Measurements from ENCODE around the gene ZNF439.
A peak's percentile ranks its signal among the peaks of the same experiment; 100 is the strongest.
"Not testable (repeated sequence)": the region's sequence is repeated elsewhere in the genome, so short reads cannot be mapped to it uniquely, and the experiment has no call there.

ZNF439 gene

DNA sequence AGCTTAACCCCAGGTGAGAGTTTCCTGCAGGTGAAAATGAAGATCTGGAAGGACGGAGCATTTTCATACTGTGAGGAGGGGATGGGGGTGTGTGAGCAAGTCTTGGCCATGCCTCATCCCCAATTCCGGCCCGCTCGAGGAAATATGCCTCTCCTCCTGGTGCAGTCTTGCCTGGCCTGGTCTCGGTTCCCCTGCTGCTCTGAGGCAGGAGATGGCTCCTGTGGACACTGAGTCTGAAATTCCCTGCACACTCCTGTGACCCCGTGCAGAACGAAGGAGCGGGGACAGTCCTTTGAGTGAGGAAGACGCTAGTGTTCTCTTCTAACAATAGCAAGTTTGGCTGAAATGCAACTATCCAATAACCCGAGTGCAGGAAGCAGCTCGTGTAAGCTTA, 329 bp upstream of the ZNF439 start:
- Mint-ChIP-seq H3K27ac (peak overlapping the region; percentile 73), H3K9me3 (peaks cover 57% of the 10 kb centered on the region), H3K27me3 (ENCODE audit: low read depth) (no peaks in the 10 kb centered on the region), H3K36me3 (ENCODE audit: low read depth) (peaks cover 24% of the 10 kb centered on the region), H3K4me3 (peak overlapping the region; percentile 81), H3K4me1 (ENCODE audit: low read depth) (peaks cover 12% of the 10 kb centered on the region)

DNA sequence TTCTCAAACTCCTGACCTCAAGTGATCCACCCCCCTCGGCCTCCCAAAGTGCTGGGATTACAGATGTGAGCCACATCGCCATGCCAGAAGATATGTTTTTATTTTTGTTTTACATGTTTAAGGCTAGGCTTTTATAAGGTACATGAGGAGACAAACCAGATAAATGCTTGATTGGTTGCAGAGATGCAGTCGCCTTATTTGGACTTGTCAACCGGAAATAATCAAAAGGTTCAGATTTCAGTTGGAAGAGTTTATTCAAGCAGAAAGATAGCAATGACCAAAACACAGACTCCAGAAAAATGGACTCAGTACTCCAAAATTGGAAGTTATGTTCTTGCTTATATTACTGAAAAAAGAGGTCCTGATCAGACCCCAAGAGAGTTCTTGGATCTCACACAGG, 1.8 kb downstream of the ZNF439 start:
- Mint-ChIP-seq H3K9me3 (peaks cover 57% of the 10 kb centered on the region), H3K36me3 (ENCODE audit: low read depth) (peaks cover 31% of the 10 kb centered on the region), H3K4me1 (ENCODE audit: low read depth) (peaks cover 12% of the 10 kb centered on the region)
- not testable (repeated sequence) for H3K27me3 Mint-ChIP-seq (ENCODE audit: low read depth); H3K27ac Mint-ChIP-seq; H3K4me3 Mint-ChIP-seq

DNA sequence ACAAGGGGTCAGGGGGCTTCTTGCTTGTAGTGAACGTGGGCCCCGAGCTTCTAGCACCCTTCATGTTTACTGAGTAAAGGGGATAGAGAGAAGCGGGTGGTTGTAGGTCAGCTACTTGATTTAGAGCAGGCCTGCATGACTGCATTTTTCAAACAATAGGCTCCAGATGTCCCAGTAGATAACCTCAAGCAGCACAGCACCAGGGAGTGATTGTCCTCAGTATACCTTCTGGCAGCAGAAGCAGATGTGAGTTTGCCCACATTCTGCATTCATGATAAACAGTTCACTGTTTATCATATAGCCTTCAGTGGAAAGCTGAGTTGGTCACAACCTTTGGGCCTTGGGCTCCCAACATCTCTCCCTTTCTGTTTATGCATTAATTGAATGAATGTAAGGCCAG, 4.8 kb downstream of the ZNF439 start:
- no peaks in the 10 kb centered on the region for H3K27me3 Mint-ChIP-seq (ENCODE audit: low read depth)
- H3K36me3 Mint-ChIP-seq (ENCODE audit: low read depth): peaks cover 37% of the 10 kb centered on the region
- H3K4me1 Mint-ChIP-seq (ENCODE audit: low read depth): peaks cover 7% of the 10 kb centered on the region
- no peak overlapping the region for H3K27ac Mint-ChIP-seq
- H3K9me3 Mint-ChIP-seq: peaks cover 69% of the 10 kb centered on the region
- H3K4me3 Mint-ChIP-seq: no peak overlapping the region

DNA sequence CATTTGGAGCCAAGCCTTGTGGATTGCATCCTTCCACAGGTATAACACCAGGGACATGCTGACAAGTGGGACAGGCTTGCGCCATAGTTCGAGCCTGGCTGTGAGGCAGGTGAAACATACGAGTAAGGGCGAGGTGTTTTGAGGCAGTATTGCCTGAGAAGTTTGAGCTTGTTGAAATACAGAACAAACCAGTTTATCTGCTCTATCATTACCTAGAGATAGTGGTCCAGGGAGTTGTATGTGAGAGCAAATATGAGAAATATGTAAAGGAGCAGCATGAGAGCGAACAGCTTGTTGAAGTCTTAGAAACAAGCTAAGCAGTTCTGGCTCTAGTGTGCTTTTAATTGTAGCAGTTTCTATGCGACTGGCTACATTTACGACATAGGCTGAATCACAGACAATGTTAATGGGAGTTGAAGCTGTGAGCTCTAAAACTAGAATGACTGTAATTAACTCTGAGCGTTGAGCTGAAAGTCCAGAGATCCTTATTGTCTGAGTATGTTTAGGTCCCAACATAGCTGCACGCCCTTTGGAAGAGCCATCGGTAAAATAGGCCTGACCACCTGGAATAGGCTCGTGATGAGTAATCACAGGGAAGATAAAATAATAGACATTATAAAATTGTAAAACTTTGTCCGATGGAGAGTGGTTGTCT, 8.2 kb downstream of the ZNF439 start:
- Mint-ChIP-seq H3K4me3 (no peak overlapping the region), H3K36me3 (ENCODE audit: low read depth) (peaks cover 25% of the 10 kb centered on the region), H3K27me3 (ENCODE audit: low read depth) (no peaks in the 10 kb centered on the region), H3K9me3 (peaks cover 78% of the 10 kb centered on the region), H3K4me1 (ENCODE audit: low read depth) (no peaks in the 10 kb centered on the region), H3K27ac (no peak overlapping the region)

DNA sequence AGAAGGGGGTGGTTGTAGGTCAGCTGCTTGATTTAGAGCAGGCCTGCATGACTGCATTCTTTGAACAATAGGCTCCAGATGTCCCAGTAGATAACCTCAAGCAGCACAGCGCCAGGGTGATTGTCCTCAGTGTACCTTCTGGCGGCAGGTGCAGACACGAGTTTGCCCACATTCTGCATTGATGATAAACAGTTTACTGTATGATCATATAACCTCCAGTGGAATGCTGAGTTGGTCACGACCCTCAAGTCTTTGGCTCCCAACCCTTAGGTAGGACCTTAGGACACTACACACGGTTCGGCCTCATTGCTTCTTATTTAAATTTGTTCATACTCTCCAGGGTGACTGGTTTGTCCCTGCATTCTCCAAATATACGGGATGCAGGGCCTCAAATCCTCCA, 12.2 kb downstream of the ZNF439 start:
- Mint-ChIP-seq H3K4me3 (no peak overlapping the region), H3K27me3 (ENCODE audit: low read depth) (no peaks in the 10 kb centered on the region), H3K4me1 (ENCODE audit: low read depth) (no peaks in the 10 kb centered on the region), H3K27ac (no peak overlapping the region), H3K36me3 (ENCODE audit: low read depth) (peaks cover 26% of the 10 kb centered on the region), H3K9me3 (peaks cover 89% of the 10 kb centered on the region)

DNA sequence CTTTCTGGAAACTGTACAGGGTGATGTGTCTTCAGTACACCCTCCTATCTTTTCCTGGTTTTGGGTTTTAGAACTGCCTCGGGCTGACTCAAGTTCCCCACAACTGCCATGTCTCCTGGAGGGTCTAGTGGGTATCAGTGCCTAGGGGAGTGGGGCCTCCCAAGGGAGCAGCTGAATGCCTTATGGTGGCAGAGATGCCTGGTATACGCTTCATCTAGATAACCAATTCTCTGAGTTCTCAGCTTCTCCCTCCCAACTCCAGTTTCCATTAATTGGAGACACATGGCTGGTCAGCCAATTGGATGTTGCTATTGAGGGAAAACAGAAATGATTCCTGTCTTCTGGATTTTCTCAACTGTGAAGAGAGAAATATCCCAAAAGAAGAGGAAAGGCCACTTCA, 12.8 kb downstream of the ZNF439 start:
- Mint-ChIP-seq H3K4me1 (ENCODE audit: low read depth) (no peaks in the 10 kb centered on the region), H3K27me3 (ENCODE audit: low read depth) (no peaks in the 10 kb centered on the region), H3K27ac (no peak overlapping the region), H3K9me3 (peaks cover 88% of the 10 kb centered on the region), H3K4me3 (no peak overlapping the region), H3K36me3 (ENCODE audit: low read depth) (peaks cover 26% of the 10 kb centered on the region)

DNA sequence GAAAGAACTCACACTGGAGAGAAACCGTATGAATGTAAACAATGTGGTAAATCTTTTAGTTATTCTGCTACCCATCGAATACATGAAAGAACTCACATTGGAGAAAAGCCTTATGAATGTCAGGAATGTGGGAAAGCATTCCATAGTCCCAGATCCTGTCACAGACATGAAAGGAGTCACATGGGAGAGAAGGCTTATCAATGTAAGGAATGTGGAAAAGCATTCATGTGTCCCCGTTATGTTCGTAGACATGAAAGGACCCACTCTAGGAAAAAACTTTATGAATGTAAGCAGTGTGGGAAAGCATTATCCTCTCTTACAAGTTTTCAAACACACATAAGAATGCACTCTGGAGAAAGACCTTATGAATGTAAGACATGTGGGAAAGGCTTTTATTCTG, 19.2 kb downstream of the ZNF439 start:
- not testable (repeated sequence) for H3K27me3 Mint-ChIP-seq (ENCODE audit: low read depth); H3K4me1 Mint-ChIP-seq (ENCODE audit: low read depth); H3K27ac Mint-ChIP-seq; H3K4me3 Mint-ChIP-seq
- Mint-ChIP-seq H3K9me3 (peaks cover 82% of the 10 kb centered on the region), H3K36me3 (ENCODE audit: low read depth) (peaks cover 37% of the 10 kb centered on the region)

DNA sequence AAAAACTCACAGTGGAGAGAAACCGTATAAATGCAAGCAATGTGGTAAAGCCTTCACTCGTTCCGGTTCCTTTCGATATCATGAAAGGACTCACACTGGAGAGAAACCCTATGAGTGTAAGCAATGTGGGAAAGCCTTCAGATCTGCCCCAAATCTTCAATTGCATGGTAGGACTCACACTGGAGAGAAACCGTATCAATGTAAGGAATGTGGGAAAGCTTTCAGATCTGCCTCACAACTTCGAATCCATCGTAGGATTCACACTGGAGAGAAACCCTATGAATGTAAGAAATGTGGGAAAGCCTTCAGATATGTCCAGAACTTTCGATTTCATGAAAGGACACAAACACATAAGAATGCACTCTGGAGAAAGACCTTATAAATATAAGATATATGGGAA, 19.7 kb downstream of the ZNF439 start:
- Mint-ChIP-seq H3K4me3 (no peak overlapping the region), H3K27ac (no peak overlapping the region), H3K36me3 (ENCODE audit: low read depth) (peaks cover 36% of the 10 kb centered on the region), H3K9me3 (peaks cover 81% of the 10 kb centered on the region), H3K4me1 (ENCODE audit: low read depth) (no peaks in the 10 kb centered on the region), H3K27me3 (ENCODE audit: low read depth) (no peaks in the 10 kb centered on the region)

DNA sequence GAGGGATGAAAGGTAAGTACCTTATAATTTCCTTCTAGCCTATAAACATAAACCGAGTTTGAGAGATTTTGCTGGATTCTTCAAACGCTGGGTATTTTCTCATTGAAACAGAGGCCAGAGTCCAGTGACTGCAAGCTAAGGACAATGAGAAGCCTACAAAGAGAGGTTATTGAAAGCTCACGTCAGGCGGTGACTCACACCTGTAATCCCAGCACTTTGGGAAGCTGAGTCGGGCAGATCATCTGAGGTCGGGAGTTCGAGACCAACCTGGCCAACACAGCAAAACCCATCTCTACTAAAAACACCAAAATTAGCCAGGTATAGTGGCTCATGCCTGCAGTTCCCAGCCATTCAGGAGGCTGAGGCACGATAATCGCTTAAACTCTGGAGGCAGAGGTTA, 24.1 kb downstream of the ZNF439 start:
- Mint-ChIP-seq H3K9me3 (peaks cover 57% of the 10 kb centered on the region), H3K27ac (no peak overlapping the region), H3K36me3 (ENCODE audit: low read depth) (peaks cover 13% of the 10 kb centered on the region)

DNA sequence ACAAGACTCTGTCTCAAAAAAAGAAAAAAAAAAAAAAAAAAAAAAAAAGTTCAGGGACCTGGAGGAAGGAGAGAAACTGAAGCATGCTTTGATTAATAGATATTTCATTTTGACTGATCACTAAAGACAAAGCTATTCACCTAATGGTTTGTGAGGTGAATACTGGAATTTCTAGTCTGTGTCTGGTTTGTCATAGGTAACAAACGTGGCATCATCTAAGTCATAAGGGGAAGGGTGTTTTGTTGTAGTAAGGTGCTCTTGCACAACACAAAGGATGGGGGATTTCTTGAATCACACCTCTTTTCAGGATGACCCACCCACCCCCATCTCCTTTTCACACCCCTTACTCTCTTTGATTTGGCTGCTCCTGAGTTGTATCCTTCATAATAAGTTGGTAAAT, 25.2 kb downstream of the ZNF439 start:
- H3K36me3 Mint-ChIP-seq (ENCODE audit: low read depth): peaks cover 3% of the 10 kb centered on the region
- H3K9me3 Mint-ChIP-seq: peaks cover 46% of the 10 kb centered on the region
- no peak overlapping the region for H3K27ac Mint-ChIP-seq
- H3K4me3 Mint-ChIP-seq: no peak overlapping the region
- no peaks in the 10 kb centered on the region for H3K27me3 Mint-ChIP-seq (ENCODE audit: low read depth)
- H3K4me1 Mint-ChIP-seq (ENCODE audit: low read depth): no peaks in the 10 kb centered on the region

More for the DNA sequence above, 24.1 kb downstream of the ZNF439 start:
- no peaks in the 10 kb centered on the region for H3K27me3 Mint-ChIP-seq (ENCODE audit: low read depth)
- H3K4me1 Mint-ChIP-seq (ENCODE audit: low read depth): no peaks in the 10 kb centered on the region
- H3K4me3 Mint-ChIP-seq: no peak overlapping the region

DNA sequence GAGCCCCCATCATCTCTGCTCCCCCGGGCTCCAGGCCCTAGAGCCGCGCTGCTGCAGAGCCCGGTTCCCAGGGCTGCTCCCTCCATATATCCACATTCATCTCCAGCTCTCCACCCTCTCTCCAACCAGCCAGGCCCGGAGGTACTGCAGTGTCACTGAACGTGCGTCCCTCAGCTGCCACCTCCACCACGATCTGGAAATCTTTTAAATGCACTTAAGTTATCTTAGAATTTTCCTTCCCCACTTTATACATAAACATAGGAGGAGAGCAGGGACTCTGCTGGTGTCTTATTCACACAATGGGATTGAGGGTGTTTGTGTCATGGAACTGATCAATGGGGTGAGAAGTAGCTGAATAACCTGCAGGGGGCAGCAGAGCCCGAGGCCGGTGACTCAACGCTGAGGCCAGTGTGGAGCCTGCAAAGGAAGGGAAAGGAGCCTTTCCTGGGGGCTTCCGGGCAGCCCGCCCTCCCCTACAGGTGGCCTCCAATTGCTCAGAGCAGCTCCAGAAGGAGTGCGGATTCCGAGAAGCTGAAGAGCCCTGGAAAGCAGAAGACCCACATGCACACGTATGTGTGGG, 31.3 kb downstream of the ZNF439 start:
- not testable (repeated sequence) for H3K4me3 Mint-ChIP-seq; H3K4me1 Mint-ChIP-seq (ENCODE audit: low read depth); H3K27me3 Mint-ChIP-seq (ENCODE audit: low read depth); H3K27ac Mint-ChIP-seq; H3K36me3 Mint-ChIP-seq (ENCODE audit: low read depth)
- H3K9me3 Mint-ChIP-seq: peaks cover 11% of the 10 kb centered on the region

DNA sequence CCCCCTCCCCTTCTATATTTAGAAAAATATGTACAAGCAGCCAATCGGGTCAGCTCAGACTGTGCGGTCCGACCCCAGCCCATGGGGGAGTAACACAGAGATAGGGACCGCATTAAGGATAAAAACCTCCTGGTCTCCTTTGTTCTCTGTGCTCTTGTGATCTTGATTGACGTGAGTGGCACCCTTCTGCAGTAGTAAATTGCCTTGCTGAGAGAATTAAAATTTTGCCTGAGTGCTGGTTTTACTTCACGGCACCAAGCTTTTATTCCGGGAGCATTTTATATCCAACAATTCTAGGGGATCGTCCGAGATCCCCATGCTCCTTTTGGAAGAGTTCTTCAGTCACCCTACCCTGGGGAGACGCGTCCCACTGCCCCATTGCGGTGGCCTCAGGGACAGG, 32.1 kb downstream of the ZNF439 start:
- H3K4me3 Mint-ChIP-seq: no peak overlapping the region

DNA sequence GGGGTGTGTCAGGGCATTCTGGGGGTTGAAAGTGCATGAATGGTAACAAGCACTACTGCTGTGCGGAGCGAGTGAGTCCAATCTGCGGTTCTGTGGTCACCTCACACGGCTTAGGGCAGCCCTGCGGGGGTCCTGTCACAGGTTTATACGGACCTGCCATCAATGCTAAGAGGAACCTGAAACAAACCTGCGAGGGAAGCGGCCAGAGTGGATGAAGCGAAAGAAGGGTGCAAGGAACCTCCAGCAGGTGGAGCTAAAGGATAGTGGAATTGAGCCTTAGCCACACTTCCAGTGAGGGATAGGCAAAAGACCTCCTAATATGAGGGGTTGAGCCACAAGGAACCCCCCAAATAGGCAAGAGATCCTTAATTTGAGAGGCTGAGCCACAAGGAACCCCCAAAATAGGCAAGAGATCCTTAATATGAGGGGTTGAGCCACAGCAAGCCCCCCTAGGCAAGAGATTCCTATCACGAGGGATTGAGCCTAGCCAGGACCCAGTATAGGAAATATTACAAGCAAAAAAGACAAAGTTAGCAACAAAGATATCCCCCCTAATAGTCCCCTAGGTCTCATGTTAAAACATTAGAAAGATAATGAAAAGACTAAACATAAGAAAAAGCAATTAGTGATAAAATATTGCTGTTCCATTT, 32.8 kb downstream of the ZNF439 start:
- Mint-ChIP-seq H3K36me3 (ENCODE audit: low read depth) (no peaks in the 10 kb centered on the region), H3K27me3 (ENCODE audit: low read depth) (no peaks in the 10 kb centered on the region), H3K9me3 (peaks cover 5% of the 10 kb centered on the region), H3K4me1 (ENCODE audit: low read depth) (no peaks in the 10 kb centered on the region), H3K27ac (no peak overlapping the region), H3K4me3 (no peak overlapping the region)

More for the DNA sequence above, 32.1 kb downstream of the ZNF439 start:
- no peak overlapping the region for H3K27ac Mint-ChIP-seq
- H3K4me1 Mint-ChIP-seq (ENCODE audit: low read depth): no peaks in the 10 kb centered on the region
- no peaks in the 10 kb centered on the region for H3K36me3 Mint-ChIP-seq (ENCODE audit: low read depth)
- peaks cover 7% of the 10 kb centered on the region for H3K9me3 Mint-ChIP-seq
- no peaks in the 10 kb centered on the region for H3K27me3 Mint-ChIP-seq (ENCODE audit: low read depth)

DNA sequence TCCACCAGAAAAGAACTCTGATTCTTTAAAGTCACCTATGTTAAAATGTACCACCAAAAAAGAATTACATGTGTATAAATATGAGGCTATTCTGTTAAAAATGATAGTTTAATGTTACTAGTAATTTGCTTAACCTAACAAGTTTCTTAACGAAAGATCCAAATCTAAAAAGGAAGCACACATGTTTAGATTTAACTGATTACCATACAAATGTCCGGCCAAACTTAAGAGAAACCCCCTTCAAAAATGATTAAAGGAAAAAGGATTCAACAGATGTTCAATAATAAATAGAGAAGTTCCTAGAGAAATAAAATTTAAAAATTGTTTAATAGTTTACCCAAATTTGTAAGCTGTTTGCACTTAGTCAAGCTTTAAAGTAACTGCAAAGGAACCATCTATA, 34.1 kb downstream of the ZNF439 start:
- no peaks in the 10 kb centered on the region for H3K4me1 Mint-ChIP-seq (ENCODE audit: low read depth)
- no peak overlapping the region for H3K27ac Mint-ChIP-seq
- no peak overlapping the region for H3K4me3 Mint-ChIP-seq
- no peaks in the 10 kb centered on the region for H3K36me3 Mint-ChIP-seq (ENCODE audit: low read depth)
- H3K27me3 Mint-ChIP-seq (ENCODE audit: low read depth): no peaks in the 10 kb centered on the region
- peaks cover 5% of the 10 kb centered on the region for H3K9me3 Mint-ChIP-seq

DNA sequence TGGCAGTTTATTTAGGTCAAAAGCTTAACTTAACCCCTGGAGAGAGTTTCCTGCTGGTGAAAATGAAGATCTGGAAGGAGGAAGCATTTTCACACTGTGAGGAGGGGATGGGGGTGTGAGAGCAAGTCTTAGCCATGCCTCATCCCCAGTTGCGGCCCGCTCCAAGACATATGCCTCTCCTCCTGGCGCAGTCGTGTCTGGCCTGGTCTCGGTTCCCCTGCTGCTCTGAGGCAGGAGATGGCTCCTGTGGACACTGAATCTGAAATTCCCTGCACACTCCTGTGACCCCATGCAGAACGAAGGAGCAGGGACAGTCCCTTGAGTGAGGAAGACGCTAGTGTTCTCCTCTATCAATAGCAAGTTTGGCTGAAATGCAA, 38.7 kb downstream of the ZNF439 start:
- peaks cover 3% of the 10 kb centered on the region for H3K36me3 Mint-ChIP-seq (ENCODE audit: low read depth)
- peak overlapping the region; percentile 84 for H3K4me3 Mint-ChIP-seq

More for the DNA sequence above, 38.7 kb downstream of the ZNF439 start:
- Mint-ChIP-seq H3K27me3 (ENCODE audit: low read depth) (no peaks in the 10 kb centered on the region), H3K4me1 (ENCODE audit: low read depth) (peaks cover 10% of the 10 kb centered on the region), H3K9me3 (peaks cover 24% of the 10 kb centered on the region), H3K27ac (no peak overlapping the region)

All from T-helper 1 cell treated with Interleukin-12 subunit alpha and Interleukin-12 subunit beta and Interleukin-4 antibody, amounts not matched to agents 30 μg/mL and 1 μg/mL, for 36 hours (primary cell).